HUES48 (cell line): ENCODE measurements around the gene PEX1.
"Not testable (repeated sequence)": the region's sequence is repeated elsewhere in the genome, so short reads cannot be mapped to it uniquely, and the experiment has no call there.

Experiments
- H3K27ac ChIP-seq: one replicate; pipeline ENCODE4 v1.7.0; 2013; ENCODE audit warnings: low read depth, low read length, inconsistent platforms
- H3K27me3 ChIP-seq: 2 replicates; pipeline ENCODE4 v1.6.1; 2013; ENCODE audit warnings: mild to moderate bottlenecking, low read length; ENCODE audit not compliant: control insufficient read depth, insufficient read depth
- H3K36me3 ChIP-seq: 2 replicates; pipeline ENCODE4 v1.6.1; 2013; ENCODE audit warnings: low read length; ENCODE audit not compliant: control insufficient read depth, insufficient read depth
- H3K4me1 ChIP-seq: 2 replicates; pipeline ENCODE4 v1.6.1; 2013; ENCODE audit warnings: mild to moderate bottlenecking, low read length; ENCODE audit not compliant: control insufficient read depth, insufficient read depth
- H3K4me3 ChIP-seq: 2 replicates; pipeline ENCODE4 v1.5.1; 2013; ENCODE audit warnings: mild to moderate bottlenecking, low read depth, low read length
- H3K9ac ChIP-seq: 2 replicates; pipeline ENCODE4 v1.6.1; 2013; ENCODE audit warnings: mild to moderate bottlenecking, low read depth, low read length, moderate library complexity
- H3K9me3 ChIP-seq: 2 replicates; pipeline ENCODE4 v1.6.1; 2013; ENCODE audit warnings: low read length; ENCODE audit not compliant: control insufficient read depth, insufficient read depth

Gene PEX1

GRCh38 chr7:92504563-92504962, 23.8 kb downstream of the PEX1 start:
- Histone ChIP-seq H3K9ac (no peak overlapping the region), H3K9me3 (no peaks in the 10 kb centered on the region), H3K27me3 (no peaks in the 10 kb centered on the region), H3K4me3 (no peak overlapping the region), H3K36me3 (peaks cover 74% of the 10 kb centered on the region), H3K4me1 (no peaks in the 10 kb centered on the region), H3K27ac (no peak overlapping the region)

GRCh38 chr7:92503767-92504166, 24.6 kb downstream of the PEX1 start:
- no peaks in the 10 kb centered on the region for H3K27me3 ChIP-seq
- no peaks in the 10 kb centered on the region for H3K9me3 ChIP-seq
- no peak overlapping the region for H3K27ac ChIP-seq
- no peak overlapping the region for H3K4me3 ChIP-seq
- no peaks in the 10 kb centered on the region for H3K4me1 ChIP-seq
- peaks cover 82% of the 10 kb centered on the region for H3K36me3 ChIP-seq
- no peak overlapping the region for H3K9ac ChIP-seq

GRCh38 chr7:92498557-92498956, 29.8 kb downstream of the PEX1 start:
- H3K27ac ChIP-seq = no peak overlapping the region
- H3K4me3 ChIP-seq = no peak overlapping the region
- H3K27me3 ChIP-seq = no peaks in the 10 kb centered on the region
- no peak overlapping the region for H3K9ac ChIP-seq
- no peaks in the 10 kb centered on the region for H3K9me3 ChIP-seq
- H3K4me1 ChIP-seq = no peaks in the 10 kb centered on the region
- peaks cover 92% of the 10 kb centered on the region for H3K36me3 ChIP-seq

- Histone ChIP-seq H3K27me3 (no peaks in the 10 kb centered on the region), H3K9ac (no peak overlapping the region), H3K4me3 (no peak overlapping the region), H3K4me1 (no peaks in the 10 kb centered on the region), H3K36me3 (peaks cover 92% of the 10 kb centered on the region), H3K9me3 (no peaks in the 10 kb centered on the region), H3K27ac (no peak overlapping the region)
These were observed 31.4 kb downstream of the PEX1 start for GRCh38 chr7:92496876-92497275.

GRCh38 chr7:92489634-92490033, 38.7 kb downstream of the PEX1 start:
- H3K4me1 ChIP-seq = no peaks in the 10 kb centered on the region
- H3K9ac ChIP-seq = no peak overlapping the region
- H3K4me3 ChIP-seq = no peak overlapping the region
- peaks cover 90% of the 10 kb centered on the region for H3K36me3 ChIP-seq
- no peak overlapping the region for H3K27ac ChIP-seq
- H3K27me3 ChIP-seq = no peaks in the 10 kb centered on the region
- H3K9me3 ChIP-seq = no peaks in the 10 kb centered on the region

GRCh38 chr7:92487804-92488203, 40.5 kb downstream of the PEX1 start:
- Histone ChIP-seq H3K4me1 (no peaks in the 10 kb centered on the region), H3K9me3 (no peaks in the 10 kb centered on the region), H3K27me3 (no peaks in the 10 kb centered on the region), H3K9ac (no peak overlapping the region), H3K4me3 (no peak overlapping the region), H3K27ac (no peak overlapping the region), H3K36me3 (peaks cover 73% of the 10 kb centered on the region)

- Histone ChIP-seq H3K9ac (no peak overlapping the region), H3K36me3 (peaks cover 55% of the 10 kb centered on the region), H3K27ac (no peak overlapping the region), H3K27me3 (no peaks in the 10 kb centered on the region), H3K4me1 (no peaks in the 10 kb centered on the region), H3K9me3 (no peaks in the 10 kb centered on the region), H3K4me3 (no peak overlapping the region)
These were observed 42.3 kb downstream of the PEX1 start for GRCh38 chr7:92485974-92486373.

GRCh38 chr7:92485267-92485892, 42.9 kb downstream of the PEX1 start:
- Histone ChIP-seq H3K4me3 (no peak overlapping the region), H3K36me3 (peaks cover 49% of the 10 kb centered on the region), H3K27me3 (no peaks in the 10 kb centered on the region), H3K9me3 (no peaks in the 10 kb centered on the region), H3K27ac (no peak overlapping the region), H3K4me1 (no peaks in the 10 kb centered on the region), H3K9ac (no peak overlapping the region)

GRCh38 chr7:92484226-92484625, 44.1 kb downstream of the PEX1 start:
- not testable (repeated sequence) for H3K4me3 ChIP-seq, H3K9ac ChIP-seq, H3K4me1 ChIP-seq, H3K9me3 ChIP-seq, H3K27ac ChIP-seq, H3K27me3 ChIP-seq
- H3K36me3 ChIP-seq = peaks cover 39% of the 10 kb centered on the region

- H3K4me3 ChIP-seq, H3K27ac ChIP-seq, H3K4me1 ChIP-seq: not testable (repeated sequence)
These were observed 44.7 kb downstream of the PEX1 start for GRCh38 chr7:92483624-92484023.

GRCh38 chr7:92479146-92479545, 49.2 kb downstream of the PEX1 start:
- not testable (repeated sequence) for H3K27me3 ChIP-seq, H3K27ac ChIP-seq, H3K4me3 ChIP-seq, H3K4me1 ChIP-seq, H3K9me3 ChIP-seq, H3K9ac ChIP-seq, H3K36me3 ChIP-seq

More at GRCh38 chr7:92483624-92484023, 44.7 kb downstream of the PEX1 start:
- H3K36me3 ChIP-seq = peaks cover 34% of the 10 kb centered on the region
- not testable (repeated sequence) for H3K9me3 ChIP-seq, H3K27me3 ChIP-seq, H3K9ac ChIP-seq

GRCh38 chr7:92478711-92479110, 49.6 kb downstream of the PEX1 start:
- H3K4me1 ChIP-seq = no peaks in the 10 kb centered on the region; the same call in 1 of the 2 replicates
- no peaks in the 10 kb centered on the region for H3K36me3 ChIP-seq
- no peak overlapping the region for H3K27ac ChIP-seq
- H3K9ac ChIP-seq = no peak overlapping the region
- no peaks in the 10 kb centered on the region for H3K9me3 ChIP-seq
- H3K27me3 ChIP-seq = no peaks in the 10 kb centered on the region
- H3K4me3 ChIP-seq = no peak overlapping the region
